WTC11 (cell line): ENCODE results near the gene CETN2.
A peak's percentile ranks its signal among the peaks of the same experiment; 100 is the strongest.

Source experiments
- CBFB ChIP-seq: sonication (generic); formaldehyde crosslinking; IDR thresholded peaks from 2 replicates; pipeline ENCODE4 v1.8.1; 2022; ENCODE audit warnings: mild to moderate bottlenecking, low read depth, missing genetic modification reagents
- CREM ChIP-seq: sonication (generic); formaldehyde crosslinking; IDR thresholded peaks from 2 replicates; pipeline ENCODE4 v1.8.1; 2022; ENCODE audit warnings: mild to moderate bottlenecking, missing genetic modification reagents, moderate library complexity
- EMX1 ChIP-seq: fragments of 250-450 bp; sonication (Bioruptor Pico); IDR thresholded peaks from 2 replicates; pipeline ENCODE4 v1.8.0; 2021; ENCODE audit warnings: mild to moderate bottlenecking
- GABPB1 ChIP-seq: sonication (generic); formaldehyde crosslinking; IDR thresholded peaks from 2 replicates; pipeline ENCODE4 v1.8.1; 2023; ENCODE audit warnings: mild to moderate bottlenecking, missing genetic modification reagents
- IRF2 ChIP-seq: sonication (generic); formaldehyde crosslinking; IDR thresholded peaks from 2 replicates; pipeline ENCODE4 v1.8.0; 2022; ENCODE audit warnings: low read depth, missing genetic modification reagents, borderline replicate concordance
- JUN ChIP-seq: sonication (generic); formaldehyde crosslinking; IDR thresholded peaks from 2 replicates; pipeline ENCODE4 v1.8.0; 2023; ENCODE audit warnings: mild to moderate bottlenecking, missing genetic modification reagents
- MAX ChIP-seq: sonication (generic); formaldehyde crosslinking; IDR thresholded peaks from 2 replicates; pipeline ENCODE4 v1.8.0; 2022; ENCODE audit warnings: mild to moderate bottlenecking, missing genetic modification reagents
- PRDM15 ChIP-seq: sonication (generic); formaldehyde crosslinking; IDR thresholded peaks from 2 replicates; pipeline ENCODE4 v1.8.0; 2022; ENCODE audit warnings: missing genetic modification reagents
- SP1 ChIP-seq: sonication (generic); formaldehyde crosslinking; conservative IDR thresholded peaks from 2 replicates; pipeline ENCODE4 v1.8.1; 2022; ENCODE audit warnings: missing genetic modification reagents
- TF ChIP-seq, protein P1 (sequence below): fragments of 200-600 bp; IDR thresholded peaks from 2 replicates; pipeline ENCODE4 v1.8.0; 2022; ENCODE audit warnings: antibody characterized with exemption
- TF ChIP-seq, protein P2 (sequence below): sonication (generic); formaldehyde crosslinking; IDR thresholded peaks from 2 replicates; pipeline ENCODE4 v1.8.1; 2023; ENCODE audit warnings: mild to moderate bottlenecking, missing genetic modification reagents, moderate library complexity
- TF ChIP-seq, protein P3 (sequence below): sonication (generic); formaldehyde crosslinking; IDR thresholded peaks from 2 replicates; pipeline ENCODE4 v1.8.0; 2023; ENCODE audit warnings: missing genetic modification reagents
- TF ChIP-seq, protein P4 (sequence below): sonication (generic); formaldehyde crosslinking; IDR thresholded peaks from 2 replicates; pipeline ENCODE4 v1.8.1; 2022; ENCODE audit warnings: mild to moderate bottlenecking, missing genetic modification reagents, moderate library complexity, borderline replicate concordance
- TF ChIP-seq, protein P5 (sequence below): sonication (generic); formaldehyde crosslinking; IDR thresholded peaks from 2 replicates; pipeline ENCODE4 v1.8.1; 2022; ENCODE audit warnings: mild to moderate bottlenecking, moderate library complexity, missing genetic modification reagents

GRCh38 chrX:152821145-152821765 is 9.3 kb downstream of the CETN2 start:
- TF ChIP-seq, protein P1, sequence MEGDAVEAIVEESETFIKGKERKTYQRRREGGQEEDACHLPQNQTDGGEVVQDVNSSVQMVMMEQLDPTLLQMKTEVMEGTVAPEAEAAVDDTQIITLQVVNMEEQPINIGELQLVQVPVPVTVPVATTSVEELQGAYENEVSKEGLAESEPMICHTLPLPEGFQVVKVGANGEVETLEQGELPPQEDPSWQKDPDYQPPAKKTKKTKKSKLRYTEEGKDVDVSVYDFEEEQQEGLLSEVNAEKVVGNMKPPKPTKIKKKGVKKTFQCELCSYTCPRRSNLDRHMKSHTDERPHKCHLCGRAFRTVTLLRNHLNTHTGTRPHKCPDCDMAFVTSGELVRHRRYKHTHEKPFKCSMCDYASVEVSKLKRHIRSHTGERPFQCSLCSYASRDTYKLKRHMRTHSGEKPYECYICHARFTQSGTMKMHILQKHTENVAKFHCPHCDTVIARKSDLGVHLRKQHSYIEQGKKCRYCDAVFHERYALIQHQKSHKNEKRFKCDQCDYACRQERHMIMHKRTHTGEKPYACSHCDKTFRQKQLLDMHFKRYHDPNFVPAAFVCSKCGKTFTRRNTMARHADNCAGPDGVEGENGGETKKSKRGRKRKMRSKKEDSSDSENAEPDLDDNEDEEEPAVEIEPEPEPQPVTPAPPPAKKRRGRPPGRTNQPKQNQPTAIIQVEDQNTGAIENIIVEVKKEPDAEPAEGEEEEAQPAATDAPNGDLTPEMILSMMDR, result peak; percentile 31; the same call in 1 of the 2 replicates
- TF ChIP-seq PRDM15 (CRISPR knock-in tag) (no peak), IRF2 (CRISPR knock-in tag) (no peak), MAX (CRISPR knock-in tag) (no peak), CBFB (CRISPR knock-in tag) (no peak), CREM (CRISPR knock-in tag) (no peak), EMX1 (CRISPR knock-in tag) (no peak), SP1 (CRISPR knock-in tag) (no peak), GABPB1 (no peak), JUN (CRISPR knock-in tag) (no peak)
- TF ChIP-seq, protein P2, sequence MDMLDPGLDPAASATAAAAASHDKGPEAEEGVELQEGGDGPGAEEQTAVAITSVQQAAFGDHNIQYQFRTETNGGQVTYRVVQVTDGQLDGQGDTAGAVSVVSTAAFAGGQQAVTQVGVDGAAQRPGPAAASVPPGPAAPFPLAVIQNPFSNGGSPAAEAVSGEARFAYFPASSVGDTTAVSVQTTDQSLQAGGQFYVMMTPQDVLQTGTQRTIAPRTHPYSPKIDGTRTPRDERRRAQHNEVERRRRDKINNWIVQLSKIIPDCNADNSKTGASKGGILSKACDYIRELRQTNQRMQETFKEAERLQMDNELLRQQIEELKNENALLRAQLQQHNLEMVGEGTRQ (CRISPR knock-in tag), result no peak
- TF ChIP-seq, protein P3, sequence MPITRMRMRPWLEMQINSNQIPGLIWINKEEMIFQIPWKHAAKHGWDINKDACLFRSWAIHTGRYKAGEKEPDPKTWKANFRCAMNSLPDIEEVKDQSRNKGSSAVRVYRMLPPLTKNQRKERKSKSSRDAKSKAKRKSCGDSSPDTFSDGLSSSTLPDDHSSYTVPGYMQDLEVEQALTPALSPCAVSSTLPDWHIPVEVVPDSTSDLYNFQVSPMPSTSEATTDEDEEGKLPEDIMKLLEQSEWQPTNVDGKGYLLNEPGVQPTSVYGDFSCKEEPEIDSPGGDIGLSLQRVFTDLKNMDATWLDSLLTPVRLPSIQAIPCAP, result no peak
- TF ChIP-seq, protein P4, sequence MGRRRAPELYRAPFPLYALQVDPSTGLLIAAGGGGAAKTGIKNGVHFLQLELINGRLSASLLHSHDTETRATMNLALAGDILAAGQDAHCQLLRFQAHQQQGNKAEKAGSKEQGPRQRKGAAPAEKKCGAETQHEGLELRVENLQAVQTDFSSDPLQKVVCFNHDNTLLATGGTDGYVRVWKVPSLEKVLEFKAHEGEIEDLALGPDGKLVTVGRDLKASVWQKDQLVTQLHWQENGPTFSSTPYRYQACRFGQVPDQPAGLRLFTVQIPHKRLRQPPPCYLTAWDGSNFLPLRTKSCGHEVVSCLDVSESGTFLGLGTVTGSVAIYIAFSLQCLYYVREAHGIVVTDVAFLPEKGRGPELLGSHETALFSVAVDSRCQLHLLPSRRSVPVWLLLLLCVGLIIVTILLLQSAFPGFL (CRISPR knock-in tag), result no peak
- TF ChIP-seq, protein P5, sequence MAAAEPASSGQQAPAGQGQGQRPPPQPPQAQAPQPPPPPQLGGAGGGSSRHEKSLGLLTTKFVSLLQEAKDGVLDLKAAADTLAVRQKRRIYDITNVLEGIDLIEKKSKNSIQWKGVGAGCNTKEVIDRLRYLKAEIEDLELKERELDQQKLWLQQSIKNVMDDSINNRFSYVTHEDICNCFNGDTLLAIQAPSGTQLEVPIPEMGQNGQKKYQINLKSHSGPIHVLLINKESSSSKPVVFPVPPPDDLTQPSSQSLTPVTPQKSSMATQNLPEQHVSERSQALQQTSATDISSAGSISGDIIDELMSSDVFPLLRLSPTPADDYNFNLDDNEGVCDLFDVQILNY, result no peak
